ENCODE measurements around the gene ITGB8. TPM values are rescaled to one million over a fixed set of nuclear protein-coding genes. Genes with fewer than 3 reads are reported as not detected.

Gene ITGB8
- total RNA-seq, 1 experiment from 2014 or later, result 1.9 TPM

DNA sequence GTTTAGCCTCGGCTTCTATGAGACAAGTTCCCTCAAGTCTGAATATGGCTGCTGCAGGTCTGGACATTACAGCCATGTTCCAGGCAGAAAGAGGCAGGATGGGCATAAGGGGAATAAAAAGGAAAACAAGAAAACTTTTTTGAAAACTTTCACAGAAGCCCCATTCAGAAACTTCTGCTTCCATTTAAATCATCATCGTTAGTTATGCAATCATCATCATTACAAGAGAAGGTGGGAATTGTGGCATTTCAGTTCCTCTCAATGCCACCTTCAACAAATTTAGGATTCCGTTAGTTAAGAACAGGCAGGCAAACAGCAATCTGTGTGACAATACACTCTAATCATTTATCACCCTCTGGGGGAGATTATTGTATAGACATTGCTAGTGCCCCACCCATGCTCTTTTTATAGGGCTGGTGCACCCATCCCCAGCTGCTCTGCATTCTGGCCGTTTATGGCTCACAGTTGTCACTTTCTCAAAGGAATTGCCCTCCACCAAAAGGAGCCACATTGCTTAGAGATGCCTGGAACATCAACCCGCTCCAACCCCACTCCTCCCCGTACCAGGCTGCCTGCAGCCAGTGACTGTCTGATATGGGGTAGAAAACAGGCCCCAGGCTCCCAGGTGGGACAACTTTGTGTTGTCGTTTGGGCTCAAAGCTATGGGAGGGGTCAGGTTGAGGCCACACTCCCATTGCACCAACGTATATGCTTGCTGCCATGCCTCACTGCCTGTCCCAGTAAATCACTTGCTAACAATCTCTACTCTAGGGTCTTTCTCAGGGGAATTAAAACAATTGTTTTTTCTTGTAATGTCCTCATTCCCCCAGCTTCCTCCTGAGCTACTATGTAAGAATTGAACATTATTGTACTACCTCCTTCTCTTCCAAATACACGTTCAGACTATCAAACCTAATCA is 24.2 kb downstream of the ITGB8 start (continued):
- TF ChIP-seq, protein P1, sequence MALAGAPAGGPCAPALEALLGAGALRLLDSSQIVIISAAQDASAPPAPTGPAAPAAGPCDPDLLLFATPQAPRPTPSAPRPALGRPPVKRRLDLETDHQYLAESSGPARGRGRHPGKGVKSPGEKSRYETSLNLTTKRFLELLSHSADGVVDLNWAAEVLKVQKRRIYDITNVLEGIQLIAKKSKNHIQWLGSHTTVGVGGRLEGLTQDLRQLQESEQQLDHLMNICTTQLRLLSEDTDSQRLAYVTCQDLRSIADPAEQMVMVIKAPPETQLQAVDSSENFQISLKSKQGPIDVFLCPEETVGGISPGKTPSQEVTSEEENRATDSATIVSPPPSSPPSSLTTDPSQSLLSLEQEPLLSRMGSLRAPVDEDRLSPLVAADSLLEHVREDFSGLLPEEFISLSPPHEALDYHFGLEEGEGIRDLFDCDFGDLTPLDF (CRISPR knock-in tag; IDR thresholded peaks at IDR 0.05), result no peak
- TF ChIP-seq GRHL2 (CRISPR knock-in tag; IDR thresholded peaks at IDR 0.05; ENCODE audit: insufficient replicate concordance, severe bottlenecking), result no peak
- TF ChIP-seq, protein P2, sequence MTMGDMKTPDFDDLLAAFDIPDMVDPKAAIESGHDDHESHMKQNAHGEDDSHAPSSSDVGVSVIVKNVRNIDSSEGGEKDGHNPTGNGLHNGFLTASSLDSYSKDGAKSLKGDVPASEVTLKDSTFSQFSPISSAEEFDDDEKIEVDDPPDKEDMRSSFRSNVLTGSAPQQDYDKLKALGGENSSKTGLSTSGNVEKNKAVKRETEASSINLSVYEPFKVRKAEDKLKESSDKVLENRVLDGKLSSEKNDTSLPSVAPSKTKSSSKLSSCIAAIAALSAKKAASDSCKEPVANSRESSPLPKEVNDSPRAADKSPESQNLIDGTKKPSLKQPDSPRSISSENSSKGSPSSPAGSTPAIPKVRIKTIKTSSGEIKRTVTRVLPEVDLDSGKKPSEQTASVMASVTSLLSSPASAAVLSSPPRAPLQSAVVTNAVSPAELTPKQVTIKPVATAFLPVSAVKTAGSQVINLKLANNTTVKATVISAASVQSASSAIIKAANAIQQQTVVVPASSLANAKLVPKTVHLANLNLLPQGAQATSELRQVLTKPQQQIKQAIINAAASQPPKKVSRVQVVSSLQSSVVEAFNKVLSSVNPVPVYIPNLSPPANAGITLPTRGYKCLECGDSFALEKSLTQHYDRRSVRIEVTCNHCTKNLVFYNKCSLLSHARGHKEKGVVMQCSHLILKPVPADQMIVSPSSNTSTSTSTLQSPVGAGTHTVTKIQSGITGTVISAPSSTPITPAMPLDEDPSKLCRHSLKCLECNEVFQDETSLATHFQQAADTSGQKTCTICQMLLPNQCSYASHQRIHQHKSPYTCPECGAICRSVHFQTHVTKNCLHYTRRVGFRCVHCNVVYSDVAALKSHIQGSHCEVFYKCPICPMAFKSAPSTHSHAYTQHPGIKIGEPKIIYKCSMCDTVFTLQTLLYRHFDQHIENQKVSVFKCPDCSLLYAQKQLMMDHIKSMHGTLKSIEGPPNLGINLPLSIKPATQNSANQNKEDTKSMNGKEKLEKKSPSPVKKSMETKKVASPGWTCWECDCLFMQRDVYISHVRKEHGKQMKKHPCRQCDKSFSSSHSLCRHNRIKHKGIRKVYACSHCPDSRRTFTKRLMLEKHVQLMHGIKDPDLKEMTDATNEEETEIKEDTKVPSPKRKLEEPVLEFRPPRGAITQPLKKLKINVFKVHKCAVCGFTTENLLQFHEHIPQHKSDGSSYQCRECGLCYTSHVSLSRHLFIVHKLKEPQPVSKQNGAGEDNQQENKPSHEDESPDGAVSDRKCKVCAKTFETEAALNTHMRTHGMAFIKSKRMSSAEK (CRISPR knock-in tag; IDR thresholded peaks at IDR 0.05; ENCODE audit: borderline replicate concordance), result no peak
- no peak for TF ChIP-seq ELF4 (CRISPR knock-in tag; IDR thresholded peaks at IDR 0.05; ENCODE audit: low read depth)
- TF ChIP-seq, protein P3, sequence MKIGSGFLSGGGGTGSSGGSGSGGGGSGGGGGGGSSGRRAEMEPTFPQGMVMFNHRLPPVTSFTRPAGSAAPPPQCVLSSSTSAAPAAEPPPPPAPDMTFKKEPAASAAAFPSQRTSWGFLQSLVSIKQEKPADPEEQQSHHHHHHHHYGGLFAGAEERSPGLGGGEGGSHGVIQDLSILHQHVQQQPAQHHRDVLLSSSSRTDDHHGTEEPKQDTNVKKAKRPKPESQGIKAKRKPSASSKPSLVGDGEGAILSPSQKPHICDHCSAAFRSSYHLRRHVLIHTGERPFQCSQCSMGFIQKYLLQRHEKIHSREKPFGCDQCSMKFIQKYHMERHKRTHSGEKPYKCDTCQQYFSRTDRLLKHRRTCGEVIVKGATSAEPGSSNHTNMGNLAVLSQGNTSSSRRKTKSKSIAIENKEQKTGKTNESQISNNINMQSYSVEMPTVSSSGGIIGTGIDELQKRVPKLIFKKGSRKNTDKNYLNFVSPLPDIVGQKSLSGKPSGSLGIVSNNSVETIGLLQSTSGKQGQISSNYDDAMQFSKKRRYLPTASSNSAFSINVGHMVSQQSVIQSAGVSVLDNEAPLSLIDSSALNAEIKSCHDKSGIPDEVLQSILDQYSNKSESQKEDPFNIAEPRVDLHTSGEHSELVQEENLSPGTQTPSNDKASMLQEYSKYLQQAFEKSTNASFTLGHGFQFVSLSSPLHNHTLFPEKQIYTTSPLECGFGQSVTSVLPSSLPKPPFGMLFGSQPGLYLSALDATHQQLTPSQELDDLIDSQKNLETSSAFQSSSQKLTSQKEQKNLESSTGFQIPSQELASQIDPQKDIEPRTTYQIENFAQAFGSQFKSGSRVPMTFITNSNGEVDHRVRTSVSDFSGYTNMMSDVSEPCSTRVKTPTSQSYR (CRISPR knock-in tag; IDR thresholded peaks at IDR 0.05), result no peak
- no peak for TF ChIP-seq ZBTB21 (CRISPR knock-in tag; IDR thresholded peaks at IDR 0.05; ENCODE audit: borderline replicate concordance)
- no peak for TF ChIP-seq ESRRA (CRISPR knock-in tag; IDR thresholded peaks at IDR 0.05; ENCODE audit: borderline replicate concordance)

DNA sequence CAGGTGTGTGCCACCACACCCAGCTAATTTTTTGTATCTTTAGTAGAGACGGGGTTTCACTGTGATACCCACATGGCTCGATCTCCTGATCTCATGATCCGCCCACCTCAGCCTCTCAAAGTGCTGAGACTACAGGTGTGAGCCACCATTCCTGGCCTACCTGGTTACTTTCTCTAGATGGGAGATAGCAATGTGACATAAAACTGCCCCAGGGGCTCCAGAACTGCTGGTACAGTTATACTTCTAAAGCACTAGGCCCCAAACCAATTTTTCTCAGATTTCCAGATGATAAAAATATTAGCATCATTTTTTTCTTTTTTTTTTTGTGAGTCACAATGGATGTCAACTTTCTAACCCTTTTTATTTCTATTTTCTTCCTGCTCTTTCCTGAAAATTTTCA is 27.4 kb downstream of the ITGB8 start:
- Mint-ChIP-seq H3K9me3 (no peaks in the 10 kb centered on the region), H3K36me3 (no peaks in the 10 kb centered on the region), H3K27me3 (ENCODE audit: low read depth) (no peaks in the 10 kb centered on the region), H3K4me1 (peaks cover 10% of the 10 kb centered on the region; the same call in 1 of the 2 replicates), H3K27ac (no peak overlapping the region), H3K4me3 (no peak overlapping the region)
- DNase-seq (ENCODE audit: low spot score) (no peak), ATAC-seq (no peak)
- ChIA-PET CTCF (no interaction called here), POLR2A (no interaction called here)
- TF ChIP-seq HMGA2 (CRISPR knock-in tag; IDR thresholded peaks at IDR 0.05) (no peak), ZNF416 (CRISPR knock-in tag; IDR thresholded peaks at IDR 0.05) (no peak), RORB (CRISPR knock-in tag; IDR thresholded peaks at IDR 0.05) (no peak), RELA (CRISPR knock-in tag; IDR thresholded peaks at IDR 0.05; ENCODE audit: borderline replicate concordance) (no peak), ZNF317 (CRISPR knock-in tag; IDR thresholded peaks at IDR 0.05; ENCODE audit: borderline replicate concordance, low read depth) (no peak)
- TF ChIP-seq, protein P4, sequence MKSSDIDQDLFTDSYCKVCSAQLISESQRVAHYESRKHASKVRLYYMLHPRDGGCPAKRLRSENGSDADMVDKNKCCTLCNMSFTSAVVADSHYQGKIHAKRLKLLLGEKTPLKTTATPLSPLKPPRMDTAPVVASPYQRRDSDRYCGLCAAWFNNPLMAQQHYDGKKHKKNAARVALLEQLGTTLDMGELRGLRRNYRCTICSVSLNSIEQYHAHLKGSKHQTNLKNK (CRISPR knock-in tag; IDR thresholded peaks at IDR 0.05), result no peak
- TF ChIP-seq, protein P3 (CRISPR knock-in tag; IDR thresholded peaks at IDR 0.05), result no peak
- TF ChIP-seq, protein P5, sequence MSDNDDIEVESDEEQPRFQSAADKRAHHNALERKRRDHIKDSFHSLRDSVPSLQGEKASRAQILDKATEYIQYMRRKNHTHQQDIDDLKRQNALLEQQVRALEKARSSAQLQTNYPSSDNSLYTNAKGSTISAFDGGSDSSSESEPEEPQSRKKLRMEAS (CRISPR knock-in tag; IDR thresholded peaks at IDR 0.05), result no peak
- TF ChIP-seq, protein P6, sequence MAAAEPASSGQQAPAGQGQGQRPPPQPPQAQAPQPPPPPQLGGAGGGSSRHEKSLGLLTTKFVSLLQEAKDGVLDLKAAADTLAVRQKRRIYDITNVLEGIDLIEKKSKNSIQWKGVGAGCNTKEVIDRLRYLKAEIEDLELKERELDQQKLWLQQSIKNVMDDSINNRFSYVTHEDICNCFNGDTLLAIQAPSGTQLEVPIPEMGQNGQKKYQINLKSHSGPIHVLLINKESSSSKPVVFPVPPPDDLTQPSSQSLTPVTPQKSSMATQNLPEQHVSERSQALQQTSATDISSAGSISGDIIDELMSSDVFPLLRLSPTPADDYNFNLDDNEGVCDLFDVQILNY (CRISPR knock-in tag; IDR thresholded peaks at IDR 0.05), result no peak
- TF ChIP-seq, protein P7, sequence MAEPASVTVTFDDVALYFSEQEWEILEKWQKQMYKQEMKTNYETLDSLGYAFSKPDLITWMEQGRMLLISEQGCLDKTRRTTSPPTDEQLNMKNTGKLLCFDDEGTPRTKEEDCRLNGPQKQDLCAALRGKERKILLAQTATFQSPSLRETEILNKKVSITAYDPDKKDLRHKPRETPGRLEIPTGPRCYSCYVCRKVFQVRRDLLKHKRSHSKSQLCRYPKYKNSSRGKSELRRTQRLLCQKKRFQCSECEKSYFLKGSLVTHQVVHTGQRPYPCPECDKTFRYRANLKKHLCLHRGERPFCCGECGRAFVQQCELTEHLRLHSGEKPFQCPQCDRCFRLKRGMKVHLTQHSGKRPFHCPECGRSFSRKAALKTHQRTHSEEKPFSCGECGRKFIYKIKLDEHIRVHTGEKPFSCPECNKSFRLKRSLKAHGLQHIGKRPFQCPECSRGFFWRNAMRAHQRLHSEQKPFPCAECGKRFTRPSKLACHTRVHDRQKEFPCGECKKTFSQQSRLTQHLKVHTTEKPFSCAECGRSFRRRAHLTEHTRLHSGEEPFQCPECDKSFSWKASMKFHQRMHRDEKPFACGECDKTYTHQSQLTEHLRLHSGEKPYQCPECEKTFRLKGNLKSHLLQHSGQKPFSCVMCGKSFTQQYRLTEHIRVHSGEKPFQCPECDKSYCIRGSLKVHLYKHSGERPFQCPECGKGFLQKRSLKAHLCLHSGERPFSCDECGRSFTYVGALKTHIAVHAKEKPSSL (CRISPR knock-in tag; conservative IDR thresholded peaks at IDR 0.05), result no peak
